Panc1 (cell line): Measurements from ENCODE around the gene ACAD9.

Source experiments
- SIN3A ChIP-seq: IDR thresholded peaks from 2 replicates; pipeline ENCODE4 v1.6.1; 2012; ENCODE audit warnings: low read depth, mild to moderate bottlenecking, low read length, moderate library complexity, borderline replicate concordance; ENCODE audit not compliant: insufficient read depth
- TF ChIP-seq, protein P1 (sequence below): fragments of 450-650 bp; IDR thresholded peaks from 2 replicates; pipeline ENCODE4 v1.5.1; 2017; ENCODE audit warnings: mild to moderate bottlenecking

DNA sequence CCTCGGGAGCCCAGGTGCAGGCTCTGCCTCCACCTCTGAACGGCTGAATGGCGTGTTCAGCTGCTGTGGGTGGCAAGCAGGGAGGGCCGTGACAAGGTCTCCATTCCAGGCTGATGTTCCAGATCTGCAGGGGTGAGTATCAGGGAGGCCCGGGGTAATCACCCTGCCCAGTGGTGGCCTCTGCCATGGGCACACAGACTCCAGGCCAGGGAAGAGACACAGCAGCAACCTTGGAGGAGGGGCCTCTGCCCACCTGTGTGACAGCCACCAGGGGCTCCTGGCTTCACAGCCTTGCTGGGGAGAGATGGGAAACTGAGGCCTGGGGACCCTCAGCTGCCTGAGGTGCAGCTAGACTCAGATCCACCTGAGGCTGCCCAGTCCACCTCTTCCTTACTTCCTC, 25.6 kb upstream of the ACAD9 start:
- no peak for TF ChIP-seq SIN3A
- TF ChIP-seq, protein P1, sequence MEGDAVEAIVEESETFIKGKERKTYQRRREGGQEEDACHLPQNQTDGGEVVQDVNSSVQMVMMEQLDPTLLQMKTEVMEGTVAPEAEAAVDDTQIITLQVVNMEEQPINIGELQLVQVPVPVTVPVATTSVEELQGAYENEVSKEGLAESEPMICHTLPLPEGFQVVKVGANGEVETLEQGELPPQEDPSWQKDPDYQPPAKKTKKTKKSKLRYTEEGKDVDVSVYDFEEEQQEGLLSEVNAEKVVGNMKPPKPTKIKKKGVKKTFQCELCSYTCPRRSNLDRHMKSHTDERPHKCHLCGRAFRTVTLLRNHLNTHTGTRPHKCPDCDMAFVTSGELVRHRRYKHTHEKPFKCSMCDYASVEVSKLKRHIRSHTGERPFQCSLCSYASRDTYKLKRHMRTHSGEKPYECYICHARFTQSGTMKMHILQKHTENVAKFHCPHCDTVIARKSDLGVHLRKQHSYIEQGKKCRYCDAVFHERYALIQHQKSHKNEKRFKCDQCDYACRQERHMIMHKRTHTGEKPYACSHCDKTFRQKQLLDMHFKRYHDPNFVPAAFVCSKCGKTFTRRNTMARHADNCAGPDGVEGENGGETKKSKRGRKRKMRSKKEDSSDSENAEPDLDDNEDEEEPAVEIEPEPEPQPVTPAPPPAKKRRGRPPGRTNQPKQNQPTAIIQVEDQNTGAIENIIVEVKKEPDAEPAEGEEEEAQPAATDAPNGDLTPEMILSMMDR: no peak
